K562 (cell line): ENCODE data around the gene ZNF485. TPM values are rescaled to one million over a fixed set of nuclear protein-coding genes. Genes with fewer than 3 reads are reported as not detected.

Source experiments
- ARID3A ChIP-seq: IDR thresholded peaks from 2 replicates; pipeline ENCODE4 v1.6.1; 2012; ENCODE audit warnings: low read depth, low read length, improper control_type of control experiment, borderline replicate concordance
- ARID4B ChIP-seq: sonication (generic); formaldehyde crosslinking; IDR thresholded peaks from 2 replicates; pipeline ENCODE4 v1.8.0; 2022; ENCODE audit warnings: mild to moderate bottlenecking, missing genetic modification reagents
- BRD9 ChIP-seq: fragments of 450-650 bp; IDR thresholded peaks from 2 replicates; pipeline ENCODE4 v1.6.1; 2018; ENCODE audit warnings: low read depth; ENCODE audit not compliant: partially characterized antibody
- CREB1 ChIP-seq, 2 experiments: sonication (generic) in 1 of 2; formaldehyde crosslinking in 1 of 2; IDR thresholded peaks; 2 replicates each; pipeline versions ENCODE4 v1.6.1 to v1.8.0; 2012 to 2022; ENCODE audit warnings: inconsistent platforms in 1 of 2, mild to moderate bottlenecking in 1 of 2, missing genetic modification reagents in 1 of 2, moderate library complexity in 1 of 2
- GABPB2 ChIP-seq: fragments of 250-450 bp; sonication (Bioruptor Pico); conservative IDR thresholded peaks from 2 replicates; pipeline ENCODE4 v1.5.1; 2021; ENCODE audit warnings: mild to moderate bottlenecking
- HIVEP1 ChIP-seq: fragments of 250-450 bp; sonication (Bioruptor Pico); IDR thresholded peaks from 2 replicates; pipeline ENCODE4 v1.4.0; 2020; ENCODE audit warnings: mild to moderate bottlenecking
- KLF10 ChIP-seq: fragments of 250-450 bp; sonication (Bioruptor Pico); IDR thresholded peaks from 2 replicates; pipeline ENCODE4 v1.6.1; 2021; ENCODE audit warnings: matching md5 sums
- MITF ChIP-seq: IDR thresholded peaks from 2 replicates; pipeline ENCODE4 v1.6.1; 2014; ENCODE audit warnings: antibody characterized with exemption
- NCOA6 ChIP-seq: fragments of 450-650 bp; IDR thresholded peaks from 2 replicates; pipeline ENCODE4 v1.6.1; 2017; ENCODE audit warnings: mild to moderate bottlenecking
- NEUROD1 ChIP-seq: fragments of 150-350 bp; IDR thresholded peaks from 2 replicates; pipeline ENCODE4 v1.6.1; 2014; ENCODE audit warnings: borderline replicate concordance, low read length, low read depth; ENCODE audit not compliant: partially characterized antibody
- PCBP2 ChIP-seq: fragments of 200-400 bp; formaldehyde crosslinking; IDR thresholded peaks from 2 replicates; pipeline ENCODE4 v1.6.1; 2018; ENCODE audit warnings: low read length, low read depth, mild to moderate bottlenecking, moderate library complexity; ENCODE audit not compliant: poor library complexity, severe bottlenecking
- POU5F1 ChIP-seq: fragments of 150-350 bp; IDR thresholded peaks from 2 replicates; pipeline ENCODE4 v1.6.1; 2014; ENCODE audit warnings: borderline replicate concordance, low read length, low read depth, mild to moderate bottlenecking; ENCODE audit not compliant: partially characterized antibody
- PYGO2 ChIP-seq: fragments of 450-650 bp; IDR thresholded peaks from 2 replicates; pipeline ENCODE4 v1.6.1; 2016; ENCODE audit warnings: mild to moderate bottlenecking, missing genetic modification characterization, moderate library complexity, missing compliant biosample characterization
- SLC30A9 ChIP-seq: fragments of 250-450 bp; sonication (Bioruptor Pico); IDR thresholded peaks from 2 replicates; pipeline ENCODE4 v1.8.0; 2022; ENCODE audit warnings: mild to moderate bottlenecking, moderate library complexity
- XRCC5 ChIP-seq: fragments of 200-400 bp; formaldehyde crosslinking; IDR thresholded peaks from 2 replicates; pipeline ENCODE4 v1.6.1; 2017; ENCODE audit warnings: low read depth, mild to moderate bottlenecking, low read length
- ZBTB8A ChIP-seq: fragments of 450-650 bp; IDR thresholded peaks from 2 replicates; pipeline ENCODE4 v1.6.1; 2018; ENCODE audit warnings: mild to moderate bottlenecking, moderate library complexity; ENCODE audit not compliant: partially characterized antibody
- ZNF134 ChIP-seq: fragments of 250-450 bp; sonication (Bioruptor Pico); conservative IDR thresholded peaks from 2 replicates; pipeline ENCODE4 v1.4.0; 2020
- ZNF174 ChIP-seq: fragments of 250-450 bp; sonication (Bioruptor Pico); IDR thresholded peaks from 2 replicates; pipeline ENCODE4 v1.4.0; 2020; ENCODE audit warnings: mild to moderate bottlenecking
- ZNF445 ChIP-seq: fragments of 250-450 bp; sonication (Bioruptor Pico); IDR thresholded peaks from 2 replicates; pipeline ENCODE4 v1.4.0; 2020; ENCODE audit warnings: low read depth, mild to moderate bottlenecking, moderate library complexity
- ZNF561 ChIP-seq: fragments of 450-650 bp; formaldehyde crosslinking; conservative IDR thresholded peaks from 2 replicates; pipeline ENCODE4 v1.4.0; 2020; ENCODE audit warnings: mild to moderate bottlenecking, moderate library complexity
- ZNF695 ChIP-seq: fragments of 450-650 bp; formaldehyde crosslinking; IDR thresholded peaks from 2 replicates; pipeline ENCODE4 v1.4.0; 2020; ENCODE audit warnings: mild to moderate bottlenecking, moderate library complexity
- polyA plus RNA-seq, 8 experiments: library from polyadenylated mRNA; depleted of rRNA in 4 of 8; stranded (reverse) in 5 of 8; unstranded in 3 of 8; fragments of >200 nt; fragmentation: Nextera tagmentation in 2 of 8; fragmentation: Illumina TruSeq in 1 of 8; extraction: Ambion mirVana in 2 of 8; extraction: Trizol in 1 of 8; gene quantifications; 2 replicates each; pipeline versions ENCODE4 v1.2.1 to v1.2.3, GENCODE V29; 2011 to 2014; ENCODE audit warnings: inconsistent platforms in 1 of 8, missing spikeins in 1 of 8
- total RNA-seq, 7 experiments: library from RNA; depleted of rRNA in 6 of 7; stranded (reverse); fragments of >200 nt in 6 of 7; fragmentation: Illumina TruSeq in 2 of 7; extraction: Trizol in 2 of 7; gene quantifications; 2 replicates each; pipeline versions ENCODE4 v1.2.1 to v1.2.3, GENCODE V29; 2011 to 2021; ENCODE audit warnings: low replicate concordance in 1 of 7

Gene ZNF485
- total and polyA plus RNA-seq, 9 of the 15 experiments (the other 6 are each of a cell fraction or from before 2014, with no cell fraction given) = 8.0 to 18.7 (median 11.9) TPM

DNA sequence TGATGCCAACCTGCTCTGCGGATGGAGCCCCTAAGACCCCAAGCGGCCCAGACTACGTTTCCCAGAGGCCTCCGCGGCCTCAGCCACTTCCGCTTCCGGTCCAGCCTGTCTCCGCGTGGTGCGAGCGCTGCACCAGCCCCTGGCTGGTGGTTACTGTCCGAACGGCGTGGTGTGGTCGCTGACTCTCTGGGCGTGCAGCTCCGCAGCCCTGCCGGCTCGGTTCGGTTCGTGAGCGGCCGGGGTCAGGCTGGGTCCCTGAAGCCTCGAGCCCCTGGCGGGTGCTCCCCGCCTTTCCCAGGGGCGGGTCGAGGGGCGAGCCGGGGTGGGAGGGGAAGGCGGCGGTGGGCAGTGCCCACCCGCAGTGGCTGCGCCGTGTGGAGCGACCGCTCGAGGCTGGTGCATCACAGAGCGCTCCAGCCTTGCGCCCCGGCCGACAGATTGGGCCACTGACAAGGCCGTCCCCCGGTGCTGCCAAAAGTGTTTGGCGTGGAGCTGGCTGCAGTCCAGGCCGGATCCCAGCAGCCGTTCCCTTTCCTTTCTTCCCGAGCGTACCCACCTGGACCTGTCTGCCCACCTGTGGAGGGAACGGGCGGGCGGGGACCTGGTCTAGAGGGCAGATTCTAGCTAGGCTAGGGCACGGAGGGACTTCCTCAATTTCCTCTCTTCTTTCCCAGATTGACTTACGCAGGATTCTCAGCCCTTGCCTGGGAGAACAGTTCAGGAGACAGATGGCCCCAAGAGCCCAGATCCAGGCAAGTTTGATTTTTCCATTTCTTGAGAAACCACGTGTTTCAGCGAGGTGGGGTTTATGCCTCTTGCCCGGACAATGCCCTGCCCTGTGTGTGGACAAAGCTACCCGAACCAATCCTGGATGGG lies at the start of gene ZNF485 (continued):
- TF ChIP-seq ARID4B (peak; percentile 94), PCBP2 (no peak), SLC30A9 (CRISPR knock-in tag) (no peak), ARID3A (no peak), ZNF561 (CRISPR knock-in tag) (no peak), BRD9 (no peak), MITF (no peak), ZNF445 (CRISPR knock-in tag) (no peak), ZNF695 (CRISPR knock-in tag) (no peak), GABPB2 (CRISPR knock-in tag) (no peak), NCOA6 (no peak), HIVEP1 (peak; percentile 43; the same call in 1 of the 2 replicates), NEUROD1 (peak; percentile 31), POU5F1 (peak; percentile 66), XRCC5 (0 out of 2 replicates have a peak, but pooled peaks have one; percentile 69), ZNF134 (CRISPR knock-in tag) (no peak), PYGO2 (tag) (no peak), ZNF174 (CRISPR knock-in tag) (no peak), ZBTB8A (no peak), CREB1 (IDR thresholded peaks at IDR 0.05) (no peak), CREB1 (CRISPR knock-in tag; IDR thresholded peaks at IDR 0.05) (no peak; the same call in 1 of the 2 replicates), KLF10 (CRISPR knock-in tag) (no peak)
